Myocyte (in vitro differentiated cells): ENCODE results near the gene FANCD2. TPM values are rescaled to one million over a fixed set of nuclear protein-coding genes. Genes with fewer than 3 reads are reported as not detected.
"Not testable (repeated sequence)": the region's sequence is repeated elsewhere in the genome, so short reads cannot be mapped to it uniquely, and the experiment has no call there.

Source experiments
- DNase-seq: peaks from one replicate; pipeline ENCODE4 v3.0.0-alpha.2; 2012; ENCODE audit warnings: low read depth
- total RNA-seq: library from RNA; depleted of rRNA; stranded (reverse); fragments of >200 nt; gene quantifications from 2 replicates; pipeline ENCODE4 v1.2.3, GENCODE V29; 2014

FANCD2 gene
- total RNA-seq, 1 donor from 2014 or later, result 0.51 TPM

- no peak for DNase-seq
These were observed 72.8 kb downstream of the FANCD2 start for GRCh38 chr3:10099041-10099440.

GRCh38 chr3:10106919-10107318 is 80.7 kb downstream of the FANCD2 start:
- no peak for DNase-seq

- no peak for DNase-seq
These were observed 81.9 kb downstream of the FANCD2 start, which contains the start of gene FANCD2OS for GRCh38 chr3:10108091-10108490. FANCD2OS (minus strand) TSS chr3:10108255; CDS start chr3:10104774, 3,481 bp downstream.

- DNase-seq, result peak; percentile 97
These were observed 89.3 kb downstream of the FANCD2 start, which contains the start of gene BRK1 for GRCh38 chr3:10115326-10116137. BRK1 (plus strand) TSS chr3:10115675; CDS start chr3:10115702, 27 bp downstream.

- peak; percentile 45 for DNase-seq
These were observed 89.9 kb downstream of the FANCD2 start for GRCh38 chr3:10116138-10116460.

- DNase-seq, result no peak
These were observed 90.7 kb downstream of the FANCD2 start for GRCh38 chr3:10116928-10117327.

GRCh38 chr3:10119376-10119775 is 93.1 kb downstream of the FANCD2 start:
- no peak for DNase-seq

- DNase-seq, result no peak
These were observed 94.8 kb downstream of the FANCD2 start for GRCh38 chr3:10121064-10121463.

GRCh38 chr3:10122724-10123123 is 96.5 kb downstream of the FANCD2 start:
- DNase-seq, result no peak

- DNase-seq, result not testable (repeated sequence)
These were observed 109.6 kb downstream of the FANCD2 start for GRCh38 chr3:10135872-10136271.

GRCh38 chr3:10136426-10137005 is 110.3 kb downstream of the FANCD2 start:
- no peak for DNase-seq

- no peak for DNase-seq
These were observed 110.9 kb downstream of the FANCD2 start for GRCh38 chr3:10137178-10137577.

GRCh38 chr3:10140996-10141546 is 114.8 kb downstream of the FANCD2 start:
- DNase-seq, result no peak

- no peak for DNase-seq
These were observed 116.7 kb downstream of the FANCD2 start for GRCh38 chr3:10142707-10143560.

- no peak for DNase-seq
These were observed 119.4 kb downstream of the FANCD2 start for GRCh38 chr3:10145685-10146084.

- DNase-seq, result no peak
These were observed 123.0 kb downstream of the FANCD2 start for GRCh38 chr3:10149226-10149625.

GRCh38 chr3:10150987-10151386 is 124.8 kb downstream of the FANCD2 start:
- DNase-seq, result no peak
